ENCODE measurements around the gene RBMS1.

Gene RBMS1

GRCh38 chr2:160245614-160246155, 247.9 kb downstream of the RBMS1 start:
- DNase-seq = no peak

GRCh38 chr2:160242893-160243564, 250.6 kb downstream of the RBMS1 start:
- DNase-seq = no peak

- peak; percentile 81 for DNase-seq
Measured at GRCh38 chr2:160241251-160242137, 252.1 kb downstream of the RBMS1 start.

GRCh38 chr2:160239436-160239835, 254.2 kb downstream of the RBMS1 start:
- DNase-seq = no peak

- DNase-seq = no peak
Measured at GRCh38 chr2:160238392-160238791, 255.2 kb downstream of the RBMS1 start.

GRCh38 chr2:160232905-160233475, 260.6 kb downstream of the RBMS1 start:
- no peak for DNase-seq

- peak; percentile 67 for DNase-seq
Measured at GRCh38 chr2:160229591-160229990, 264.0 kb downstream of the RBMS1 start.

- peak; percentile 94 for DNase-seq
Measured at GRCh38 chr2:160228141-160228917, 265.3 kb downstream of the RBMS1 start.

GRCh38 chr2:160227293-160227915, 266.2 kb downstream of the RBMS1 start:
- DNase-seq = peak; percentile 63

GRCh38 chr2:160226367-160226766, 267.2 kb downstream of the RBMS1 start:
- no peak for DNase-seq

GRCh38 chr2:160225722-160226121, 267.9 kb downstream of the RBMS1 start:
- no peak for DNase-seq

- no peak for DNase-seq
Measured at GRCh38 chr2:160224507-160224906, 269.1 kb downstream of the RBMS1 start.

- peak; percentile 98 for DNase-seq
Measured at GRCh38 chr2:160224060-160224459, 269.5 kb downstream of the RBMS1 start.

GRCh38 chr2:160223560-160223959, 270.0 kb downstream of the RBMS1 start:
- DNase-seq = no peak

- no peak for DNase-seq
Measured at GRCh38 chr2:160222546-160223283, 270.9 kb downstream of the RBMS1 start.

Data from fibroblast of skin of right biceps (primary cell).